IMR-90 (cell line): ENCODE data around the gene DBNDD1.

Experiments used
- BHLHE40 ChIP-seq: fragments of 150-350 bp; IDR thresholded peaks from 2 replicates; pipeline ENCODE4 v1.6.1; 2016; ENCODE audit warnings: mild to moderate bottlenecking, low read depth, low read length
- CTCF ChIP-seq: conservative IDR thresholded peaks from 2 replicates; pipeline ENCODE4 v1.5.1; 2012; ENCODE audit warnings: mild to moderate bottlenecking, low read depth, low read length, improper control_type of control experiment
- MAFK ChIP-seq: IDR thresholded peaks from 2 replicates; pipeline ENCODE4 v1.6.1; 2012; ENCODE audit warnings: low read depth, low read length, improper control_type of control experiment
- POLR2A ChIP-seq: IDR thresholded peaks from 2 replicates; pipeline ENCODE4 v1.6.1; 2012; ENCODE audit warnings: mild to moderate bottlenecking, low read depth, low read length
- RAD21 ChIP-seq: IDR thresholded peaks from 2 replicates; pipeline ENCODE4 v1.6.1; 2012; ENCODE audit warnings: low read length, improper control_type of control experiment
- RFX5 ChIP-seq: IDR thresholded peaks from 2 replicates; pipeline ENCODE4 v1.8.0; 2012; ENCODE audit warnings: low read depth, mild to moderate bottlenecking, low read length, moderate library complexity
- SMC3 ChIP-seq: fragments of 150-350 bp; IDR thresholded peaks from 2 replicates; pipeline ENCODE4 v1.6.1; 2016; ENCODE audit warnings: low read depth, mild to moderate bottlenecking, antibody characterized with exemption, low read length, moderate library complexity
- TF ChIP-seq, protein P1 (sequence below): fragments of 150-350 bp; IDR thresholded peaks from 2 replicates; pipeline ENCODE4 v1.6.1; 2016; ENCODE audit warnings: low read depth, mild to moderate bottlenecking, low read length, moderate library complexity, borderline replicate concordance
- TF ChIP-seq, protein P2 (sequence below): fragments of 150-350 bp; IDR thresholded peaks from 2 replicates; pipeline ENCODE4 v1.6.1; 2017; ENCODE audit warnings: mild to moderate bottlenecking, antibody characterized with exemption, low read length, low read depth

DNA sequence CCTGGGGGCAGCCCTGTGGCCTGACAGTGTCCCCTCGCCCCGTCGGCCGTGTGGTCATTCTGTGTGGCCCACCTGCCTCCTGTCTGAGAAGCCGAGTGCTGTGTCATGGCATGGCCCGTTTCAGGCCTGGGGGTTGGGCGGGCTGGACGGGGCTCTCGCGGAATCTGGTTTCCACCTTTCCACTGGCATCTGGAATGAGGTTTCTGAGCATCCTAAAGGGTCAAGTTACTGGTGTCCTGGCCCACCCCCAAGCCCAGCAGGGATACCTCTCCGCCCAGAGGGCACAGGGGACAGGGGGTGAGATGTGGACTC lies 7.8 kb downstream of the DBNDD1 start:
- TF ChIP-seq POLR2A, result no peak
- TF ChIP-seq CTCF, result no peak
- TF ChIP-seq, protein P1, sequence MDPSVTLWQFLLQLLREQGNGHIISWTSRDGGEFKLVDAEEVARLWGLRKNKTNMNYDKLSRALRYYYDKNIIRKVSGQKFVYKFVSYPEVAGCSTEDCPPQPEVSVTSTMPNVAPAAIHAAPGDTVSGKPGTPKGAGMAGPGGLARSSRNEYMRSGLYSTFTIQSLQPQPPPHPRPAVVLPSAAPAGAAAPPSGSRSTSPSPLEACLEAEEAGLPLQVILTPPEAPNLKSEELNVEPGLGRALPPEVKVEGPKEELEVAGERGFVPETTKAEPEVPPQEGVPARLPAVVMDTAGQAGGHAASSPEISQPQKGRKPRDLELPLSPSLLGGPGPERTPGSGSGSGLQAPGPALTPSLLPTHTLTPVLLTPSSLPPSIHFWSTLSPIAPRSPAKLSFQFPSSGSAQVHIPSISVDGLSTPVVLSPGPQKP, result no peak
- no peak for TF ChIP-seq BHLHE40
- no peak for TF ChIP-seq RAD21
- TF ChIP-seq MAFK, result no peak
- no peak for TF ChIP-seq SMC3
- TF ChIP-seq RFX5, result no peak
- TF ChIP-seq, protein P2, sequence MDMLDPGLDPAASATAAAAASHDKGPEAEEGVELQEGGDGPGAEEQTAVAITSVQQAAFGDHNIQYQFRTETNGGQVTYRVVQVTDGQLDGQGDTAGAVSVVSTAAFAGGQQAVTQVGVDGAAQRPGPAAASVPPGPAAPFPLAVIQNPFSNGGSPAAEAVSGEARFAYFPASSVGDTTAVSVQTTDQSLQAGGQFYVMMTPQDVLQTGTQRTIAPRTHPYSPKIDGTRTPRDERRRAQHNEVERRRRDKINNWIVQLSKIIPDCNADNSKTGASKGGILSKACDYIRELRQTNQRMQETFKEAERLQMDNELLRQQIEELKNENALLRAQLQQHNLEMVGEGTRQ, result no peak
